NCI-H1417 treated with DMSO at 0.1 percent for 48 hours (cell line): Measurements from ENCODE around the gene XRN1.
A peak's percentile ranks its signal among the peaks of the same experiment; 100 is the strongest.
"Not testable (repeated sequence)": the region's sequence is repeated elsewhere in the genome, so short reads cannot be mapped to it uniquely, and the experiment has no call there.

Source experiments
- DNase-seq: peaks from one replicate; lab custom pipeline; 2025; lab: John Stamatoyannopoulos, UW

Gene XRN1

DNA sequence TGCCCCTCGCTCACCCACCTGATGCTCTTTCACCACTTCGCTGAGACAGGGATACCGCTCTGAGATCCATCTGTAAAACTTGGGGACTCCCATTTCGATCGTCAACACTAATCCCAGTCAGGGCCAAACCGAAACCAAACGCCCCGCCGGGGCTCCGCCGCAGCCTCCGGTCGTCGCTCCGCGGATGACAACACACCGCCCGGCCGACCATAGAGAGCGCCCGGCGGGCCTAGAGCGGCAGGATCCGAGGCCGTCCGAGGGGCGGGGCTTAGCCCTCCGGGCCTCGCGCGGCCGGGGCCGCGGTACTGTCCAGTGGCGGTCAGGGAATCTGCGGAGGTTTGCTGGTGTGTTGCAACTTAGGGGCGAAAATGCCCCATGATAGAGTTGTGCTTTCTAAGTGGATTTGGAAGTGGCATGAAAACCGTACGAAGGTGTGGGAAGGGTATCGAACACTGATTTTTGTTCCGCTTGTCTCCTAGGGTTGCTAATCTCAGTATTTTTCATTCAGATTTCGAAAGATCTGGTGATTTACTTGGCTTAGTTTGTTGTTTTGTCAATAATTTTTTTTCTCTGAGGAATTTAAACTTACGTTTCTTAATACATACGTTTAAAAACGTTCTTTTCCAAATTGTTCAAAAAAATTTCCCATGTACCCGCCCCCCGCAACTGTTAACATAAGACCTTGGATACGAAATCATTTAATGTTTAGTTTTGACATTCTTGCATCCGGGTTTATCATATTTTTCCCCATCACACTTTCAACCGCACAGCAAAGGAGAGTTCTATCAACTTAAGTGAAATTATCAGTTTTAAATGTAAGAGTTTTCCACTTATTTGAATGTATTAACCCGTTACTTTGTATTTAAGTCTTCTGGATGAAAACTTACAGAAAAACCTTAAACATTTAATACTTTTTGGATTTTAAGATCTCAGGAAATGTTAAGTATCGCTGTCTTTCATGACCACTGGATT, at the start of gene XRN1:
TSS of gene XRN1 (minus strand) at position 186 of the 972 bp plus-strand sequence. CDS start at position 93, 93 bp downstream.
- DNase-seq, result peak; percentile 37

GRCh38 chr3:142495103-142495502, 47.3 kb upstream of the XRN1 start:
- DNase-seq, result no peak

GRCh38 chr3:142492184-142492583, 44.3 kb upstream of the XRN1 start:
- no peak for DNase-seq

DNA sequence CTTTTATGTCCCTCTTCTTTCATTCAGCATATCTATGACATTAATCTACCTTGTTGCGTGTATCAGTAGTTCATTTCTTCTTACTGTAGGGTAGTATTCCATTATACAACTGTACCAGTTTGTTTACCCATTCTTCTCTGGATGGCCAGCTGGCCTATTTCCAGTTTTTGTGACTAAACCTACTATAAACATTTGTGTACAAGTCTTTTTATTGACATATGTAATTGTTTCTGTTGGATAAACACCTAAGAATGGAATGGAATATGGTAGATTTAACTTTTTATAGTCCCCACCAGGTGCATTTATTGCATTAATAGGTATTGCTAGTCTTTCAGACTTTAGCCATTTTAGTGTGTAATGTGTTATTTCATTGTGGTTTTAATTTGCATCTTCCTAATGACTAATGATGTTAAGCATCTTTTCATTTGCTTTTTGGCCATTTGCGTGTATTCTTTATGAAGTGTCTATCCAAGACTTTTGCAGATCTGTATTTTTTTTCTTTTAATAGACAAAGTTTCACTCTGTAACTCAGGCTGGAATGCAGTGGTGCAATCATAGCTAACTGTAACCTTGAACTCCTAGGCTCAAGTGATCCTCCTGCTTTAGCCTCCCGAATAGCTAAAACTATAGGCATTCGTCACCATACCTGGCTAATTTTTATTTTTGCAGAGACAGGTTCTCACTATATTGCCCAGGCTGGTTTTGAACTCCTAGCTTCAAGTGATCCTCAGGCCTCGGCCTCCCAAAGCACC, 41.9 kb upstream of the XRN1 start:
- DNase-seq, result no peak

- DNase-seq, result no peak
Observed at GRCh38 chr3:142484912-142485435, 37.1 kb upstream of the XRN1 start.

GRCh38 chr3:142481196-142481595, 33.4 kb upstream of the XRN1 start:
- DNase-seq, result no peak

GRCh38 chr3:142470826-142471225, 23.0 kb upstream of the XRN1 start:
- no peak for DNase-seq

GRCh38 chr3:142468456-142468855, 20.6 kb upstream of the XRN1 start:
- no peak for DNase-seq

- no peak for DNase-seq
Observed at GRCh38 chr3:142467768-142468167, 19.9 kb upstream of the XRN1 start.

DNA sequence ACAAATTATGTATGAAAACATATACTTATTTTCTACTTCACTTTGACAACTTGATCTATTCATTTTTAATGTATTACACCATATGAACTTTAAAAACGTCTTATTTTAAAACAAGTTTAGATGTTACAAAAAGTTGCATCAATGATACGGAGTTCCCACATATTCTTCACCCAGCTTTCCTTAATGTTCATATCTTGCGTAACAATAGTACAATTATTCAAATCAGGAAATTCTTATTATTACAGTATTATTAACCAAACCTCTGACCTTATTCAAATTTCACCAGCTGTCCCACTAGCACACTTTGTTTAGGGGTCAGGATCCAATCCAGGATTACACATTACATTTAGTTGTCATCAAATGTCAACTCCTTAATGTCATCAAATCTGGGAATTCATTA, 12.9 kb upstream of the XRN1 start:
- no peak for DNase-seq

DNA sequence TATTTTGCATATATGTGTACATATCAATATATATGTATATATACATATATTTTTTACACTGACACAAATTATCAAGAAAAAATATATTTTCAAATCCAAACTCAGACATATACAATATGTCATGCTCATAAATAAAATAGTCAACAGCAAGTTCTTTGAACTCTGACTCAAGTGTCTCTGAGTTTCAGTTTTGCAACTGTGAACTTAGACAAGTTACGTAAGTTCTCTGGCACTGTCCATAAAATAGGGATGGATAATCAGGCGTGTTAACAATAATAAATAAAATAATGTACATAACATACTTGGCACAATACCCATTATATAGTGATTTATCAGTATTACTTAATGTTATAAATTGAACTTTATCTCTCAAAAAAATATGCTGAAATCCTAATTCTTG, 12.1 kb upstream of the XRN1 start:
- DNase-seq, result no peak

DNA sequence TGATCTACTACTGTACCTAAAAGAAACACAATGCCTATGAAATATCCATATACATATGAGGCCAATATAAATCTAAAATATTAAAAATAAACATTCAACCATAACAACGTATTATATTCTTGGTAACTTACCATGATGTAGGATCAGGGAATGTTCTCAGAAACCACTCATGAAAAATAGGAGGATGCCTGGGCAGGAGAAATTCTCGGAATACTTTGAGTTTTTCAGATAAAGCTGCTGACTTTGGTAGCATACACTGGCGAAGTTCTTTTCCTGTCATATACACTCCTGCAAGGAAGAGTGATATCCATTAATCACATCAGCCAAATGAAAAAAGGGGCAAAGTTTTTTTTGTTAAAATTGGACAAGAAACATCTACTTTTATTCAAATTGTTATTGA, 11.3 kb upstream of the XRN1 start:
- DNase-seq, result no peak

DNA sequence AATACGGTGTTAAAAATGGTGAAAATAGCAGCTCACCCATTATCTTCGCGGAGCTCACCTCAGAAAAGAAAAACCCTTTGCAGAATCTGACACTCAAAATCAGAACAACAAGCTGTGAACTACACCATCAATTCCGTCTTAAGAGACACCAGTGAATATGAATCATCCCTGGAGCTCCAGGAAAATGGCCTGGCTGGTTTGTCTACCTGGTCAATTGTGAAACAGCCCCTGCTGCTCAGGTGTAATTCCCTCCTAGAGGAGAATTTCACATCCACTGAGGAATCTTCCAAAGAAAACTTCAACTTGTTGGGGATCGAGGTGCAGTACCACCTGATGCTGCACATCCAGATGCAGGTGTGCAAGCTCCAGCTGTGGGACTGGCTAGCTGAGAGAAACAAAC, 3.0 kb upstream of the XRN1 start:
- no peak for DNase-seq

GRCh38 chr3:142450189-142450588, 2.4 kb upstream of the XRN1 start:
- no peak for DNase-seq

GRCh38 chr3:142447301-142447851, 461 bp downstream of the XRN1 start:
- DNase-seq, result no peak

GRCh38 chr3:142445816-142446254, 2.0 kb downstream of the XRN1 start:
- DNase-seq, result no peak

- DNase-seq, result no peak
Observed at GRCh38 chr3:142444343-142444742, 3.5 kb downstream of the XRN1 start.

DNA sequence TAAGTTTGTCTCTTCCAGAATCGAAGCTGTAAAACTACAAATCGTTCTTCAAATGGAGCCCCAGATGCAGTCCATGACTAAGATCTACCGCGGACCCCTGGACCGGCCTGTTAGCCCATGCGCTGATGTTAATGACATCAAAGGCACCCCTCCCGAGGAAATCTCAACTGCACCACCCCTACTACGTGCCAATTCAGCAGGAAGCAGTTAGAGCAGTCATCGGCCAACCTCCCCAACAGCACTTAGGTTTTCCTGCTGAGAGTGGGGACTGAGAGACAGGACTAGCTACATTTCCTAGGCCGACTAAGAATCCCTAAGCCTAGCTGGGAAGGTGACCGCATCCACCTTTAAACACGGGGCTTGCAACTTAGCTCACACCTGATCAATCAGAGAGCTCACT, 4.8 kb downstream of the XRN1 start:
- not testable (repeated sequence) for DNase-seq

DNA sequence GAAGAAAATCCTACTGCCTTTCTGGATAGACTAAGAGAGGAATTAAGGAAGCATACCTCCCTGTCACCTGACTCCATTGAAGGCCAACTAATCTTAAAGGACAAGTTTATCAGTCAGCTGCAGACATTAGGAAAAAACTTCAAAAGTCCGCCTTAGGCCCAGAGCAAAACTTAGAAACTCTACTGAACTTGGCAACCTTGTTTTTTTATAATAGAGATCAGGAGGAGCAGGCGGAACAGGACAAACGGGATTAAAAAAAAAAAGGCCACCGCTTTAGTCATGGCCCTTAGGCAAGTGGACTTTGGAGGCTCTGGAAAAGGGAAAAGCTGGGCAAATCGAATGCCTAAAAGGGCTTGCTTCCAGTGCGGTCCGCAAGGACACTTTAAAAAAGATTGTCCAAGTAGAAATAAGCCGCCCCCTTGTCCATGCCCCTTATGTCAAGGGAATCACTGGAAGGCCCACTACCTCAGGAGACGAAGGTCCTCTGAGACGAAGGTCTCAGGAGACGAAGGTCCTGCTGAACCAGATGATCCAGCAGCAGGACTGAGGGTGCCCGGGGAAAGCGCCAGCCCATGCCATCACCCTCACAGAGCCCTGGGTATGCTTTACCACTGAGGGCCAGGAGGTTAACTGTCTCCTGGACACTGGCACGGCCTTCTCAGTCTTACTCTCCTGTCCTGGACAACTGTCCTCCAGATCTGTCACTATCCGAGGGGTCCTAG, 8.2 kb downstream of the XRN1 start:
- DNase-seq, result not testable (repeated sequence)

DNA sequence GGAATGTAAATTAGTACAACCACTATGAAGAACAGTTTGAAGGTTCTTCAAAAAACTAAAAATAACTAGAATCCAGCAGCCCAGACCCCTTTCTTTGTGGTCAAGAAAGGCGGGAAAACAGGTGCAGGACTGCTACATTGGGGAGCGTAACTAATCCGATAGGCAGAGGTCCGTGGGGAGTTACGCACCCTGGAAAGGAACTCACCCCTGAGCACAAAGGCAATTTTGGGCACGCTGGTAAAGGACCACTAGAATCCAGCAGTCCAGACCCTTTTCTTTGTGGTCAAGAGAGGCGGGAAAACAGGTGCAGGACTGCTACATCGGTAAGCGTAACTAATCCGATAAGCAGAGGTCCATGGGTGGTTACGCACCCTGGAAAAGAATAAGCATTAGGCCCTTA, 9.7 kb downstream of the XRN1 start:
- not testable (repeated sequence) for DNase-seq

DNA sequence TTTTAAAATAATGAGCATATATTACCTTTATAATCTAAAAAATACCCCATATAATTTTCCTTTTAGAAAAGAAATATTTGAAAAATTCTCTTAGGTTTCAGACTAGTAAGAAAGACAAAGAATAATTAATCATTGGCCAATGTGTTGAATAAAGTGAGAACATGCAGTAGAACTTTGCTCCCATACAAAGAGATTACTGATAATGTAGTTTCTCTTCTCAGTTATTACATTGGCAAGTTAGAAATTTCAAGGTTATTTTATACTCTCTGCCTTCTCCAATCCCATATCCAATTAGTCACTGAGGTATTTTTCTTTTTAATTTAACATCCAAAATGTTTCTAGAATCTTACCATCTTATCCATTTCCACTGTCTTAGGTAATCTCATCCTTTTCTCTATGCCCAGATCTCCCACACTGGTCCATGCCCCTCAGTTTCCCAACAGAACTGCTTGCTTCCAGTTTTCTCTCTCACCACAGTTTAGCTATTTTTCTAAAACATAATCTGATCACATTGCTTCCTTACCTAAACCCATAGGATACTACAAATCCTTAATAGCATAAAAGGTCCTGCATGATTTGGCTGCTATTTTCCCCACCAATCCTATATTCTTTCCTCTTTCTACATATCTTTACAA, 10.8 kb downstream of the XRN1 start:
- no peak for DNase-seq
